Aorta (tissue), 5 donors: ENCODE data around the gene TMPRSS15. TPM values are rescaled to one million over a fixed set of nuclear protein-coding genes. Genes with fewer than 3 reads are reported as not detected.

ENCODE experiments used
- ATAC-seq: fragments of 200-7000 bp; cut with Tn5 transposase; one replicate; pipeline ENCODE4 v1.9.1; 2022; ENCODE audit warnings: moderate library complexity; ENCODE audit not compliant: low FRiP score
- DNase-seq, 2 donors: peaks; one replicate each; pipeline ENCODE4 v3.0.0-alpha.2; 2020
- H3K27ac ChIP-seq, 2 donors: one replicate each; pipeline ENCODE4 v1.5.1; 2013; ENCODE audit warnings: low read length in 2 of 2, mild to moderate bottlenecking in 2 of 2, moderate library complexity in 2 of 2, control low read depth in 1 of 2, inconsistent platforms in 1 of 2, low read depth in 1 of 2
- H3K27me3 ChIP-seq, 2 donors: one replicate each; pipeline ENCODE4 v1.6.1; 2013; ENCODE audit warnings: control low read depth in 1 of 2, low read length in 1 of 2, mild to moderate bottlenecking in 1 of 2, moderate library complexity in 1 of 2; ENCODE audit not compliant: insufficient read depth in 2 of 2, control insufficient read depth in 1 of 2
- H3K36me3 ChIP-seq, 2 donors: one replicate each; pipeline ENCODE4 v1.6.1; 2013; ENCODE audit warnings: control low read depth in 1 of 2, low read length in 1 of 2, mild to moderate bottlenecking in 1 of 2; ENCODE audit not compliant: insufficient read depth in 2 of 2, control insufficient read depth in 1 of 2
- H3K4me1 ChIP-seq, 2 donors: one replicate each; pipeline ENCODE4 v1.6.1; 2013; ENCODE audit warnings: low read length in 2 of 2, control low read depth in 1 of 2, mild to moderate bottlenecking in 1 of 2, moderate library complexity in 1 of 2; ENCODE audit not compliant: insufficient read depth in 2 of 2, control insufficient read depth in 1 of 2
- H3K4me3 ChIP-seq, 2 donors: one replicate each; pipeline ENCODE4 v1.5.1; 2013; ENCODE audit warnings: low read length in 2 of 2, control low read depth in 1 of 2, mild to moderate bottlenecking in 1 of 2
- H3K9me3 ChIP-seq: one replicate; pipeline ENCODE4 v1.6.1; 2013; ENCODE audit warnings: mild to moderate bottlenecking, low read length; ENCODE audit not compliant: control insufficient read depth
- WGBS, 2 donors: extraction: QIAGEN DNeasy Blood & Tissue Kit; methylation state at CpG; one replicate each; pipeline ENCODE4 v1.1.7; 2013; 5-methylcytosine and 5-hydroxymethylcytosine counted together
- intact Hi-C, 2 donors: fragments of 100-400 bp; cut with DNase I; formaldehyde crosslinking; loops; one replicate each; pipeline versions ENCODE4 v1.14.2 to v1.15.0; 2022
- polyA plus RNA-seq, 2 donors: library from polyadenylated mRNA; stranded (reverse); fragments of 200-250 nt; gene quantifications; one replicate each; pipeline ENCODE4 v1.2.3, GENCODE V29; 2013
- total RNA-seq, 2 donors: library from RNA; stranded (reverse); fragmentation: NEBNext Ultra II Directional; extraction: Animal tissue kit (Norgen Biotek cat#: 25700); gene quantifications; one replicate each; pipeline ENCODE4 v1.2.1, GENCODE V29; 2021
- donor health status: healthy with polysubstance abuse.
- donor health status: Bipolar disorder and iron deficiency.
- donor health status: DM: no; HTN: no; CAD: no.
- donor health status: DM: no; HTN: no; CAD: no.
- donor health status: DM: yes; HTN: yes; CAD: no.

TMPRSS15 gene
- total and polyA plus RNA-seq, 4 donors = 3.9 TPM; not detected in 3

GRCh38 chr21:18369115-18369514 lies 34.5 kb downstream of the TMPRSS15 start:
- no peak overlapping the region for H3K4me3 ChIP-seq
- H3K9me3 ChIP-seq = no peaks in the 10 kb centered on the region
- no peaks in the 10 kb centered on the region for H3K4me1 ChIP-seq
- DNase-seq (no peak), ATAC-seq (no peak)
- H3K27ac ChIP-seq = no peak overlapping the region
- H3K27me3 ChIP-seq = no peaks in the 10 kb centered on the region
- 23 to 28% methylated on average over 4 of the region's 4 CpGs for WGBS, 2 donors
- intact Hi-C loops = no loop called here
- H3K36me3 ChIP-seq = no peaks in the 10 kb centered on the region

GRCh38 chr21:18368205-18368604 lies 35.4 kb downstream of the TMPRSS15 start:
- ATAC-seq (no peak), DNase-seq (no peak)
- Histone ChIP-seq H3K4me3 (no peak overlapping the region), H3K36me3 (no peaks in the 10 kb centered on the region), H3K27ac (no peak overlapping the region), H3K27me3 (no peaks in the 10 kb centered on the region), H3K4me1 (no peaks in the 10 kb centered on the region), H3K9me3 (no peaks in the 10 kb centered on the region)
- intact Hi-C loops = no loop called here
- WGBS, 2 donors = 66 to 71% methylated on average over 6 of the region's 6 CpGs

GRCh38 chr21:18356801-18357200 lies 46.8 kb downstream of the TMPRSS15 start:
- Histone ChIP-seq H3K27ac (no peak overlapping the region), H3K36me3 (no peaks in the 10 kb centered on the region), H3K9me3 (no peaks in the 10 kb centered on the region), H3K4me1 (no peaks in the 10 kb centered on the region), H3K4me3 (no peak overlapping the region), H3K27me3 (no peaks in the 10 kb centered on the region)
- intact Hi-C loops = no loop called here
- DNase-seq = no peak
- ATAC-seq = no peak
- 38 to 46% methylated on average over 2 of the region's 2 CpGs for WGBS, 2 donors

DNA sequence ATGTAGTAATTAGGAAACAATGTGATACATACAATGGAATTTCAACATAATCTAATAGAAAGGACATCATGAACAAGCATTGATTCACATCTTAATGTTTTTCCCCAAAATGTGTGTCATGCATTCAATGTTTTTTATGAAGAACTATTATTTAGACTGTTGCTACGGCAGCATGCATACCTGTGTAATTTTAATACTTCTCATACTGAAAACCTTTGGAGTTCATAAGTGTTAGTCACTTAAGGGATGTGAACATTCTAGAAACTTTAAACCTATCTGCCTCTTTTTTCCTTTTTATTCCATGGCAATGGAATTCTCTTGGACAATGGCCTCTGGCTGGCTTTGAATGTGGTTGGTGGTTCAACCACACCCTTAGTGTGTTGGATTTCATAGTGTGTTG lies 48.6 kb downstream of the TMPRSS15 start:
- ATAC-seq (no peak), DNase-seq (no peak)
- WGBS, 2 donors = 90 to 94% methylated on average over 1 of the region's 1 CpG
- Histone ChIP-seq H3K36me3 (no peaks in the 10 kb centered on the region), H3K4me3 (no peak overlapping the region), H3K9me3 (no peaks in the 10 kb centered on the region), H3K27me3 (no peaks in the 10 kb centered on the region), H3K4me1 (no peaks in the 10 kb centered on the region), H3K27ac (no peak overlapping the region)
- intact Hi-C loops = no loop called here

- no peak for ATAC-seq
- Histone ChIP-seq H3K4me1 (no peaks in the 10 kb centered on the region), H3K4me3 (no peak overlapping the region), H3K36me3 (no peaks in the 10 kb centered on the region), H3K27ac (no peak overlapping the region), H3K9me3 (no peaks in the 10 kb centered on the region), H3K27me3 (no peaks in the 10 kb centered on the region)
- WGBS, 2 donors = 27 to 61% methylated on average over 2 of the region's 2 CpGs
- no peak for DNase-seq
- intact Hi-C loops = no loop called here
Measured at GRCh38 chr21:18350216-18350615, 53.4 kb downstream of the TMPRSS15 start.

DNA sequence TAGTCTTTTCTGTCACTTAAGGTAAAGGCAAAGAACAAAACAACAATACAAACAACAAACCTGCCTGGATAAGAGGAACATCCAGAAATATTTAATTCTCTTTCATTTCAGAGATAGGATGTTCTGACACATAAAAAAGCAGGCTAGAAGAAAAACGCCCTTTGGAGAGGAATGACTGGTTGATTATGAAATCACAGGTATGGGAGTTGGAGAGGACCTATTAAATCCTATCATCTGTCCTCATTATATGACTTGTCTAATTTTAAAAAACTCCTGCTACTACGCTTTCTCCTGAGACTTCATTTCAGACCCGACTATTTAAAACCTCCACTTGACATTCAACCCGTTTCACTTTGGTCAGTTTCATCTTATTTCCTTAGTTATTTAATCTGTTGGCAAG lies 54.1 kb downstream of the TMPRSS15 start:
- no peak for ATAC-seq

GRCh38 chr21:18340387-18340942 lies 63.1 kb downstream of the TMPRSS15 start:
- intact Hi-C loops = no loop called here
- no peak overlapping the region for H3K27ac ChIP-seq
- H3K4me1 ChIP-seq = no peaks in the 10 kb centered on the region
- H3K36me3 ChIP-seq = no peaks in the 10 kb centered on the region
- no peaks in the 10 kb centered on the region for H3K9me3 ChIP-seq
- WGBS, 2 donors = 74 to 78% methylated on average over 4 of the region's 4 CpGs
- no peak overlapping the region for H3K4me3 ChIP-seq
- H3K27me3 ChIP-seq = no peaks in the 10 kb centered on the region
- ATAC-seq (no peak), DNase-seq (no peak)

More for the DNA sequence above, 54.1 kb downstream of the TMPRSS15 start:
- H3K36me3 ChIP-seq = no peaks in the 10 kb centered on the region
- no peaks in the 10 kb centered on the region for H3K27me3 ChIP-seq
- H3K4me1 ChIP-seq = no peaks in the 10 kb centered on the region
- WGBS, 2 donors = 79% methylated on average over 4 of the region's 4 CpGs
- H3K27ac ChIP-seq = no peak overlapping the region
- no peak for DNase-seq
- intact Hi-C loops = no loop called here
- no peak overlapping the region for H3K4me3 ChIP-seq
- H3K9me3 ChIP-seq = no peaks in the 10 kb centered on the region

DNA sequence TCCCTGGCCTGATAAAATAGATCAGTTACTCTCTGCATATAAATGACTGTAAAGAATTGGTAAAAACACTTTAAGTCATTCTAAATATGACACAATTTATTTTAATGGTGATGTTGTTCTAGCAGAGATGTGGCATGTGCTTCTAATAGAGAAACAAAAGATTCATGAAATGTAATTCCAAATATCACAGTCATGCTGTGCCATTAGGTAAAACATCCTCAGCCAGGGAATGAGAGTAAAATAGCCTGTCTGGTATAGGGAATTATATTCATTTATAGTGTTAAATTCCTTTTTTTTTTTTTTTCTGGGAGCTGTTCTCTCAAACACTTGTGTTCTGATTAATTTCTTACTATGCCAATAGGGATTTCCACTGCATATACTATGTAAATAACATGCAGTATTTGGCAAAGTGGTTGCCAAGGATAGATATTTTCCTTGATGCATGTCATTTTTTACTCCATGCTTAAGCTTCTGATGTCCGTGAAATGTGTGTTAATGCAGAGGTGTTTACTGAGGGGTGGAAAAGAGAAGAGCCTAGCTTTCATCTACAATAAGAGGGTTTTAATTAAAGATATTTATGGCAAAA lies 67.8 kb downstream of the TMPRSS15 start:
- Histone ChIP-seq H3K9me3 (no peaks in the 10 kb centered on the region), H3K27ac (no peak overlapping the region), H3K36me3 (no peaks in the 10 kb centered on the region), H3K4me3 (no peak overlapping the region), H3K27me3 (no peaks in the 10 kb centered on the region), H3K4me1 (no peaks in the 10 kb centered on the region)
- WGBS, 2 donors = 68 to 70% methylated on average over 1 of the region's 1 CpG
- ATAC-seq (no peak), DNase-seq (no peak)
- intact Hi-C loops = no loop called here

GRCh38 chr21:18334066-18334465 lies 69.5 kb downstream of the TMPRSS15 start:
- Histone ChIP-seq H3K4me3 (no peak overlapping the region), H3K4me1 (no peaks in the 10 kb centered on the region), H3K27ac (no peak overlapping the region), H3K36me3 (no peaks in the 10 kb centered on the region), H3K9me3 (no peaks in the 10 kb centered on the region), H3K27me3 (no peaks in the 10 kb centered on the region)
- WGBS, 2 donors = 89% methylated on average over 1 of the region's 1 CpG
- intact Hi-C loops = no loop called here
- DNase-seq (no peak), ATAC-seq (no peak)
